ENCODE data around the gene NEDD9. TPM values are rescaled to one million over a fixed set of nuclear protein-coding genes. Genes with fewer than 3 reads are reported as not detected.

The NEDD9 gene
- total and polyA plus RNA-seq, 2 of the 4 experiments (the other 2 are of a cell fraction), result 7.6 to 16.5 TPM

DNA sequence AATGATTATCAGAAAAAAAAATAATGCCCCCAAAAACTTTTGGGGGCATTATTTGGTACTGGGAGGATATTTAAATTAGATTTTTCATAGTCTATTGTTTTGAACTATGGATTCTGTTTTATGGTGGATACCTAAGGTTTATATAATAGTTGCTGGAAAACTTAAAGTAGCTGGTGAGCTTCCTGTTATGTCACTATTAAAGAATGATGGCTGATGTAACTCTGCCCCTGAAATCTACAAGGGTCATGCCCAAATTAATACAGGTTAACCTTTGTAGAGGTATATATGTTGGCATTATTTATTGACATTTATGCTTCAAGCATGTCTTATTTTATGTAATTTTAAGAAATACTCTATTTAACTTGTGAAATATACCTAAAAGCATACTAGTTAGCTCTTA lies 95.7 kb downstream of the NEDD9 start:
- Histone ChIP-seq H2BK5ac (ENCODE audit: low read depth, low read length, poor library complexity, severe bottlenecking) (no peak overlapping the region), H3K9me1 (ENCODE audit: insufficient read depth, low read length) (peaks cover 11% of the 10 kb centered on the region; the same call in 1 of the 2 replicates), H4K20me1 (ENCODE audit: insufficient read depth, low read length) (peaks cover 13% of the 10 kb centered on the region; the same call in 1 of the 2 replicates), H3K56ac (ENCODE audit: extremely low read depth, insufficient read depth, low read length) (no peak overlapping the region), H3K4me3 (ENCODE audit: insufficient read depth, low read depth, low read length) (no peak overlapping the region), H3K9ac (ENCODE audit: low read depth, low read length) (no peak overlapping the region), H2AK5ac (ENCODE audit: low read depth, low read length) (no peak overlapping the region), H3K23ac (ENCODE audit: low read depth, low read length) (no peak overlapping the region), H3K4me1 (ENCODE audit: control insufficient read depth, insufficient read depth, low read length) (peaks cover 10% of the 10 kb centered on the region), H3K14ac (replicated peaks; ENCODE audit: low read depth, low read length) (no peak overlapping the region), H2BK20ac (ENCODE audit: low read depth, low read length) (no peak overlapping the region), H3K27ac (ENCODE audit: insufficient read depth, low read length) (no peak overlapping the region), H3K36me3 (ENCODE audit: control insufficient read depth, insufficient read depth, low read length) (peaks cover 7% of the 10 kb centered on the region), H2AK9ac (replicated peaks; ENCODE audit: low read depth, low read length, poor library complexity) (no peak overlapping the region), H3K4me2 (ENCODE audit: low read depth, low read length) (no peak overlapping the region), H4K5ac (ENCODE audit: low read depth, low read length) (no peak overlapping the region), H3K9me3 (ENCODE audit: control insufficient read depth, insufficient read depth, low read length) (no peaks in the 10 kb centered on the region), H2AFZ (replicated peaks; ENCODE audit: low read length, poor library complexity) (no peak overlapping the region), H4K91ac (ENCODE audit: insufficient read depth, low read depth, low read length) (no peak overlapping the region), H2BK120ac (ENCODE audit: low read depth, low read length) (no peak overlapping the region), H3K27me3 (ENCODE audit: control insufficient read depth, insufficient read depth, low read length) (no peaks in the 10 kb centered on the region), H3K79me1 (ENCODE audit: low read depth in 1 of 2, low read length in 2 of 2) (peaks cover 15 to 59% of the 10 kb centered on the region in 2 experiments), H3K4ac (ENCODE audit: low read depth, low read length) (no peak overlapping the region), H2BK15ac (ENCODE audit: low read depth, low read length) (no peak overlapping the region), H4K8ac (ENCODE audit: low read depth in 2 of 2, low read length in 2 of 2) (no peak overlapping the region), H3K18ac (ENCODE audit: low read depth, low read length) (no peak overlapping the region)
- no TSS peak for BruUV-seq (replicated peaks)
- intact Hi-C loops (cut with micrococcal nuclease), result loop anchor here (5.0 kb wide), 1 partner anchor 45 kb away; the partner anchor contains the start of gene SMIM13
- ATAC-seq (ENCODE audit: low read depth) (no peak), DNase-seq (no peak)
- dilution Hi-C loops (cut with HindIII; ENCODE audit: low sequenced_read_pairs, unreplicated experiment), result no loop called here
- TF ChIP-seq MAZ (IDR thresholded peaks at IDR 0.05; ENCODE audit: borderline replicate concordance, low read depth, low read length), result no peak
- TF ChIP-seq RAD21 (IDR thresholded peaks at IDR 0.05; ENCODE audit: low read length), result no peak
- no peak for TF ChIP-seq MAFK (IDR thresholded peaks at IDR 0.05; ENCODE audit: low read depth, low read length)
- in situ Hi-C loops (cut with MboI; ENCODE audit: low sequenced_read_pairs), result no loop called here
- CTCF ChIA-PET, result interaction anchor here (0.6 to 1.1 kb wide), 3 partner anchors 13 to 359 kb away, joined by 3 read pairs; no protein-coding TSS in a partner anchor
- POLR2A ChIA-PET (ENCODE audit: unreplicated experiment), result interaction anchor here (0.6 kb wide), 1 partner anchor 60 kb away, joined by 3 read pairs; no protein-coding TSS in a partner anchor

Small RNA genes within 50 kb of the gene (microRNA-seq; reads per million reads assigned to microRNA genes)
- gene AL136139.1 (ENCODE audit: insufficient read depth, insufficient read length), result not detected

Small RNA genes within 50 kb of the gene (small RNA-seq; reads per million reads assigned to genes)
- 0 reads per million in 5 experiments for gene AL136139.1

Other genes starting within 250 kb of the NEDD9 start
- 7.9 and 10.6 TPM in 2 replicates for gene ELOVL2, start 188.4 kb downstream of the NEDD9 start, total RNA-seq (2012; rRNA removed)
- 5.2 and 6.3 TPM in 2 replicates for gene ELOVL2, start 188.4 kb downstream of the NEDD9 start, polyA plus RNA-seq (2012; rRNA removed)
- gene SMIM13, start 138.8 kb downstream of the NEDD9 start, total RNA-seq (2012; rRNA removed), result 10.0 and 17.2 TPM in 2 replicates
- gene SMIM13, start 138.8 kb downstream of the NEDD9 start, polyA plus RNA-seq (2012; rRNA removed), result 3.8 and 5.4 TPM in 2 replicates
- not detected in 2 replicates for gene ERVFRD-1, start 120.9 kb downstream of the NEDD9 start, total RNA-seq (2012; rRNA removed)
- gene ERVFRD-1, start 120.9 kb downstream of the NEDD9 start, polyA plus RNA-seq (2012; rRNA removed), result not detected in 2 replicates

Measured in IMR-90 (cell line).